K562 (cell line): ENCODE measurements around the gene TMEM120A. TPM values are rescaled to one million over a fixed set of nuclear protein-coding genes. Genes with fewer than 3 reads are reported as not detected.

Experiments used
- ATF1 ChIP-seq, 2 experiments: fragments of 450-650 bp in 1 of 2; IDR thresholded peaks; 2 replicates each; pipeline ENCODE4 v1.6.1; 2016; ENCODE audit warnings: missing compliant biosample characterization in 1 of 2, missing genetic modification characterization in 1 of 2
- CBX5 ChIP-seq: IDR thresholded peaks from 2 replicates; pipeline ENCODE4 v1.6.1; 2014; ENCODE audit warnings: low read depth, borderline replicate concordance
- E2F3 ChIP-seq: fragments of 250-450 bp; sonication (Bioruptor Pico); IDR thresholded peaks from 2 replicates; pipeline ENCODE4 v1.4.0; 2020; ENCODE audit warnings: mild to moderate bottlenecking
- EHMT2 ChIP-seq: fragments of 450-650 bp; IDR thresholded peaks from 2 replicates; pipeline ENCODE4 v1.6.1; 2018; ENCODE audit warnings: antibody characterized with exemption
- FOXJ2 ChIP-seq: fragments of 200-800 bp; sonication (Bioruptor generic); IDR thresholded peaks from 2 replicates; pipeline ENCODE4 v1.6.1; 2016; ENCODE audit warnings: missing genetic modification characterization, missing compliant biosample characterization
- GTF2A2 ChIP-seq: IDR thresholded peaks from 2 replicates; pipeline ENCODE4 v1.6.1; 2016; ENCODE audit warnings: mild to moderate bottlenecking, missing genetic modification characterization, missing compliant biosample characterization
- HIVEP1 ChIP-seq: fragments of 250-450 bp; sonication (Bioruptor Pico); IDR thresholded peaks from 2 replicates; pipeline ENCODE4 v1.4.0; 2020; ENCODE audit warnings: mild to moderate bottlenecking
- KLF13 ChIP-seq: fragments of 450-650 bp; IDR thresholded peaks from 2 replicates; pipeline ENCODE4 v1.6.1; 2016; ENCODE audit warnings: missing genetic modification characterization, low read depth, mild to moderate bottlenecking, missing compliant biosample characterization, moderate library complexity, borderline replicate concordance
- NFE2L1 ChIP-seq: fragments of 450-650 bp; IDR thresholded peaks from 2 replicates; pipeline ENCODE4 v1.6.1; 2016; ENCODE audit warnings: missing genetic modification characterization, low read depth, mild to moderate bottlenecking, missing compliant biosample characterization, moderate library complexity, borderline replicate concordance
- PHTF2 ChIP-seq: fragments of 250-450 bp; sonication (Bioruptor Pico); IDR thresholded peaks from 2 replicates; pipeline ENCODE4 v1.5.0; 2021; ENCODE audit warnings: mild to moderate bottlenecking
- RNF2 ChIP-seq: sonication (generic); IDR thresholded peaks from 2 replicates; pipeline ENCODE4 v1.6.1; 2016
- SETDB1 ChIP-seq: IDR thresholded peaks from one replicate; pipeline ENCODE4 v1.6.1; 2012; ENCODE audit warnings: low read length, control low read depth, inconsistent platforms
- TSC22D4 ChIP-seq: fragments of 450-650 bp; IDR thresholded peaks from 2 replicates; pipeline ENCODE4 v1.6.1; 2016; ENCODE audit warnings: missing genetic modification characterization, missing biosample characterization, control low read depth
- ZBTB7A ChIP-seq: IDR thresholded peaks from 2 replicates; pipeline ENCODE4 v1.6.1; 2011; ENCODE audit warnings: low read depth, mild to moderate bottlenecking, low read length, moderate library complexity, borderline replicate concordance; ENCODE audit not compliant: control insufficient read depth
- ZNF165 ChIP-seq: fragments of 250-450 bp; sonication (Bioruptor Pico); IDR thresholded peaks from 2 replicates; pipeline ENCODE4 v1.4.0; 2020; ENCODE audit warnings: borderline replicate concordance
- ZNF76 ChIP-seq: fragments of 250-450 bp; sonication (Bioruptor Pico); IDR thresholded peaks from 2 replicates; pipeline ENCODE4 v1.4.0; 2020; ENCODE audit warnings: mild to moderate bottlenecking, moderate library complexity, borderline replicate concordance
- ZNF764 ChIP-seq: fragments of 250-450 bp; sonication (Bioruptor Pico); IDR thresholded peaks from 2 replicates; pipeline ENCODE4 v1.4.0; 2020; ENCODE audit warnings: low read depth, mild to moderate bottlenecking, moderate library complexity
- ZNF780A ChIP-seq: fragments of 250-450 bp; sonication (Bioruptor Pico); IDR thresholded peaks from 2 replicates; pipeline ENCODE4 v1.5.0; 2021; ENCODE audit warnings: mild to moderate bottlenecking
- polyA plus RNA-seq, 8 experiments: library from polyadenylated mRNA; depleted of rRNA in 4 of 8; stranded (reverse) in 5 of 8; unstranded in 3 of 8; fragments of >200 nt; fragmentation: Nextera tagmentation in 2 of 8; fragmentation: Illumina TruSeq in 1 of 8; extraction: Ambion mirVana in 2 of 8; extraction: Trizol in 1 of 8; gene quantifications; 2 replicates each; pipeline versions ENCODE4 v1.2.1 to v1.2.3, GENCODE V29; 2011 to 2014; ENCODE audit warnings: inconsistent platforms in 1 of 8, missing spikeins in 1 of 8
- total RNA-seq, 7 experiments: library from RNA; depleted of rRNA in 6 of 7; stranded (reverse); fragments of >200 nt in 6 of 7; fragmentation: Illumina TruSeq in 2 of 7; extraction: Trizol in 2 of 7; gene quantifications; 2 replicates each; pipeline versions ENCODE4 v1.2.1 to v1.2.3, GENCODE V29; 2011 to 2021; ENCODE audit warnings: low replicate concordance in 1 of 7
- TF ChIP-seq, protein P1 (sequence below): fragments of 450-650 bp; IDR thresholded peaks from 2 replicates; pipeline ENCODE4 v1.6.1; 2017; ENCODE audit warnings: mild to moderate bottlenecking, moderate library complexity
- TF ChIP-seq, protein P2 (sequence below), 2 experiments: fragments of 200-800 bp in 1 of 2; sonication (Bioruptor generic) in 1 of 2; sonication (generic) in 1 of 2; formaldehyde crosslinking in 1 of 2; IDR thresholded peaks in 1 of 2; conservative IDR thresholded peaks in 1 of 2; 2 replicates each; pipeline versions ENCODE4 v1.5.0 to v1.6.1; 2016 to 2020; ENCODE audit warnings: missing compliant biosample characterization in 1 of 2, missing genetic modification characterization in 1 of 2, missing genetic modification reagents in 1 of 2
- TF ChIP-seq, protein P3 (sequence below): fragments of 450-650 bp; formaldehyde crosslinking; IDR thresholded peaks from 2 replicates; pipeline ENCODE4 v1.4.0; 2022; ENCODE audit warnings: missing genetic modification characterization
- TF ChIP-seq, protein P4 (sequence below), 2 experiments: fragments of 450-650 bp in 1 of 2; sonication (generic) in 1 of 2; formaldehyde crosslinking; conservative IDR thresholded peaks; 2 replicates each; pipeline versions ENCODE4 v1.4.0 to v1.8.1; 2020 to 2022; ENCODE audit warnings: mild to moderate bottlenecking in 1 of 2, missing genetic modification reagents in 1 of 2

Gene TMEM120A
- total and polyA plus RNA-seq, 9 of the 15 experiments (the other 6 are each of a cell fraction or from before 2014, with no cell fraction given): 2.3 to 90.2 (median 22.9) TPM

DNA sequence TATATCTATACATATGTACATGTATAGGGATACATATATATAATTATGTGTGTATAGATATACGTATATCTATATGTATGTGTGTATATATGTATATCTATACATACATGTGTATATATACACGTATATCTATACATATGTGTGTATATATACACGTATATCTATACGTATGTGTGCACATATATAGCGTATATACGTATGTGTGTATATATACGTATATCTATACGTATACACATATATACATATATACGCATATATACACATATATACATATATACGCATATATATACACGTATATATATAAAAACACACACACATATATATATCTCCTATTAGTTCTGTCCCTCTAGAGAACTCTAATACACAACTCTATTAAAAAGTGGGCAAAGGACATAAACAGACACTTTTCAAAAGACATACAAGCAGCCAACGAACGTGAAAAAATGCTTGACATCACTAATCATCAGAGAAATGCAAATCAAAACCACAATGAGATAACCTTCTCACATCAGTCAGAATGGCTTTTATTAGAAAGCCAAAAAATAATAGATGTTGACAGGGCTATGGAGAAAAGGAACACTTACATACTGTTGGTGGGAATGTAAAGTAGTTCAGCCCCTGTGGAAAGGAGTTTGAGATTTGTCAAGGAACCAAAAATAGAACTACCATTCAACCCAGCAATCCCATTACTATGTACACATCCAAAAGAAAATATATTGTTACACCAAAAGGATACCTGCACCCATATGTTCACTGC is 22.0 kb upstream of the TMEM120A start (continued):
- TF ChIP-seq TSC22D4 (tag): no peak
- no peak for TF ChIP-seq KLF13
- TF ChIP-seq, protein P1, sequence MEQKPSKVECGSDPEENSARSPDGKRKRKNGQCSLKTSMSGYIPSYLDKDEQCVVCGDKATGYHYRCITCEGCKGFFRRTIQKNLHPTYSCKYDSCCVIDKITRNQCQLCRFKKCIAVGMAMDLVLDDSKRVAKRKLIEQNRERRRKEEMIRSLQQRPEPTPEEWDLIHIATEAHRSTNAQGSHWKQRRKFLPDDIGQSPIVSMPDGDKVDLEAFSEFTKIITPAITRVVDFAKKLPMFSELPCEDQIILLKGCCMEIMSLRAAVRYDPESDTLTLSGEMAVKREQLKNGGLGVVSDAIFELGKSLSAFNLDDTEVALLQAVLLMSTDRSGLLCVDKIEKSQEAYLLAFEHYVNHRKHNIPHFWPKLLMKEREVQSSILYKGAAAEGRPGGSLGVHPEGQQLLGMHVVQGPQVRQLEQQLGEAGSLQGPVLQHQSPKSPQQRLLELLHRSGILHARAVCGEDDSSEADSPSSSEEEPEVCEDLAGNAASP: no peak
- no peak for TF ChIP-seq GTF2A2 (tag)
- TF ChIP-seq HIVEP1 (CRISPR knock-in tag): peak; percentile 85; the same call in 1 of the 2 replicates
- peak; percentile 66; the same call in 1 of the 2 replicates for TF ChIP-seq E2F3 (CRISPR knock-in tag)
- TF ChIP-seq CBX5: no peak
- TF ChIP-seq, protein P2, sequence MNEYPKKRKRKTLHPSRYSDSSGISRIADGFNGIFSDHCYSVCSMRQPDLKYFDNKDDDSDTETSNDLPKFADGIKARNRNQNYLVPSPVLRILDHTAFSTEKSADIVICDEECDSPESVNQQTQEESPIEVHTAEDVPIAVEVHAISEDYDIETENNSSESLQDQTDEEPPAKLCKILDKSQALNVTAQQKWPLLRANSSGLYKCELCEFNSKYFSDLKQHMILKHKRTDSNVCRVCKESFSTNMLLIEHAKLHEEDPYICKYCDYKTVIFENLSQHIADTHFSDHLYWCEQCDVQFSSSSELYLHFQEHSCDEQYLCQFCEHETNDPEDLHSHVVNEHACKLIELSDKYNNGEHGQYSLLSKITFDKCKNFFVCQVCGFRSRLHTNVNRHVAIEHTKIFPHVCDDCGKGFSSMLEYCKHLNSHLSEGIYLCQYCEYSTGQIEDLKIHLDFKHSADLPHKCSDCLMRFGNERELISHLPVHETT (CRISPR knock-in tag; conservative IDR thresholded peaks at IDR 0.05 in 1 of 2, IDR thresholded peaks at IDR 0.05 in 1 of 2): no peak
- no peak for TF ChIP-seq ZNF165 (CRISPR knock-in tag)
- no peak for TF ChIP-seq ATF1 (CRISPR knock-in tag; IDR thresholded peaks at IDR 0.05)
- no peak for TF ChIP-seq ATF1 (tag; IDR thresholded peaks at IDR 0.05)
- no peak for TF ChIP-seq SETDB1
- no peak for TF ChIP-seq ZBTB7A
- TF ChIP-seq, protein P3, sequence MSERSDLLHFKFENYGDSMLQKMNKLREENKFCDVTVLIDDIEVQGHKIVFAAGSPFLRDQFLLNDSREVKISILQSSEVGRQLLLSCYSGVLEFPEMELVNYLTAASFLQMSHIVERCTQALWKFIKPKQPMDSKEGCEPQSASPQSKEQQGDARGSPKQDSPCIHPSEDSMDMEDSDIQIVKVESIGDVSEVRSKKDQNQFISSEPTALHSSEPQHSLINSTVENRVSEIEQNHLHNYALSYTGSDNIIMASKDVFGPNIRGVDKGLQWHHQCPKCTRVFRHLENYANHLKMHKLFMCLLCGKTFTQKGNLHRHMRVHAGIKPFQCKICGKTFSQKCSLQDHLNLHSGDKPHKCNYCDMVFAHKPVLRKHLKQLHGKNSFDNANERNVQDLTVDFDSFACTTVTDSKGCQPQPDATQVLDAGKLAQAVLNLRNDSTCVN: no peak
- TF ChIP-seq, protein P4, sequence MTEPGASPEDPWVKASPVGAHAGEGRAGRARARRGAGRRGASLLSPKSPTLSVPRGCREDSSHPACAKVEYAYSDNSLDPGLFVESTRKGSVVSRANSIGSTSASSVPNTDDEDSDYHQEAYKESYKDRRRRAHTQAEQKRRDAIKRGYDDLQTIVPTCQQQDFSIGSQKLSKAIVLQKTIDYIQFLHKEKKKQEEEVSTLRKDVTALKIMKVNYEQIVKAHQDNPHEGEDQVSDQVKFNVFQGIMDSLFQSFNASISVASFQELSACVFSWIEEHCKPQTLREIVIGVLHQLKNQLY (CRISPR knock-in tag; conservative IDR thresholded peaks at IDR 0.05): no peak
- TF ChIP-seq FOXJ2 (tag): no peak
- peak; percentile 96 for TF ChIP-seq PHTF2 (CRISPR knock-in tag)
- no peak for TF ChIP-seq RNF2
- peak; percentile 96 for TF ChIP-seq ZNF76
- no peak for TF ChIP-seq EHMT2
- no peak for TF ChIP-seq ZNF764 (CRISPR knock-in tag)
- TF ChIP-seq ZNF780A (CRISPR knock-in tag): peak; percentile 77; the same call in 1 of the 2 replicates
- TF ChIP-seq NFE2L1: no peak
